Liver (tissue), 9 donors: Measurements from ENCODE around the gene PCSK4. TPM values are rescaled to one million over a fixed set of nuclear protein-coding genes. Genes with fewer than 3 reads are reported as not detected.

Experiments
- DNase-seq: peaks from one replicate; pipeline ENCODE4 v3.0.0-alpha.2; 2017; ENCODE audit warnings: low spot score
- H3K27ac ChIP-seq, 2 donors: one replicate each; pipeline ENCODE4 v1.7.0; 2013; ENCODE audit warnings: inconsistent platforms in 2 of 2, low read length in 2 of 2, control low read depth in 1 of 2, low read depth in 1 of 2, mild to moderate bottlenecking in 1 of 2
- H3K27me3 ChIP-seq, 4 donors: one replicate each; pipeline versions ENCODE4 v1.6.1 to v1.7.0; 2013; ENCODE audit warnings: low read length in 3 of 4, inconsistent platforms in 1 of 4, mild to moderate bottlenecking in 1 of 4, moderate library complexity in 1 of 4; ENCODE audit not compliant: control insufficient read depth in 4 of 4, insufficient read depth in 4 of 4
- H3K36me3 ChIP-seq, 4 donors: one replicate each; pipeline versions ENCODE4 v1.6.1 to v1.7.0; 2013; ENCODE audit warnings: low read length in 3 of 4, mild to moderate bottlenecking in 3 of 4, low read depth in 1 of 4, moderate library complexity in 1 of 4; ENCODE audit not compliant: control insufficient read depth in 4 of 4, insufficient read depth in 3 of 4
- H3K4me1 ChIP-seq, 4 donors: one replicate each; pipeline versions ENCODE4 v1.6.1 to v1.7.0; 2013; ENCODE audit warnings: low read length in 3 of 4, mild to moderate bottlenecking in 3 of 4, moderate library complexity in 1 of 4; ENCODE audit not compliant: control insufficient read depth in 4 of 4, insufficient read depth in 4 of 4
- H3K4me3 ChIP-seq, 3 donors: one replicate each; pipeline versions ENCODE4 v1.6.1 to v1.7.0; 2013; ENCODE audit warnings: low read length in 3 of 3, control low read depth in 1 of 3, low read depth in 1 of 3, mild to moderate bottlenecking in 1 of 3
- H3K9ac ChIP-seq, 2 donors: one replicate each; pipeline ENCODE4 v1.7.0; 2013; ENCODE audit warnings: low read length in 2 of 2, mild to moderate bottlenecking in 2 of 2, moderate library complexity in 2 of 2, control low read depth in 1 of 2, low read depth in 1 of 2
- H3K9me3 ChIP-seq, 4 donors: one replicate each; pipeline versions ENCODE4 v1.6.1 to v1.7.0; 2013; ENCODE audit warnings: low read length in 3 of 4; ENCODE audit not compliant: control insufficient read depth in 4 of 4
- ATF3 ChIP-seq: IDR thresholded peaks from 2 replicates; pipeline ENCODE4 v1.6.1; 2016; ENCODE audit warnings: antibody characterized with exemption
- CTCF ChIP-seq: fragments of 150-350 bp; IDR thresholded peaks from 2 replicates; pipeline ENCODE4 v1.5.1; 2017; ENCODE audit warnings: improper control_type of control experiment, low read depth, low read length; ENCODE audit not compliant: missing input control
- EGR1 ChIP-seq, 2 donors: IDR thresholded peaks; 2 replicates each; pipeline ENCODE4 v1.6.1; 2016 to 2018; ENCODE audit warnings: antibody characterized with exemption in 2 of 2, low read depth in 2 of 2
- FOXA1 ChIP-seq: IDR thresholded peaks from 2 replicates; pipeline ENCODE4 v1.6.1; 2016; ENCODE audit warnings: antibody characterized with exemption
- FOXA2 ChIP-seq: IDR thresholded peaks from 2 replicates; pipeline ENCODE4 v1.6.1; 2016; ENCODE audit warnings: antibody characterized with exemption
- GABPA ChIP-seq, 2 donors: IDR thresholded peaks in 1 of 2; conservative IDR thresholded peaks in 1 of 2; 2 replicates each; pipeline ENCODE4 v1.6.1; 2016; ENCODE audit warnings: antibody characterized with exemption in 2 of 2, mild to moderate bottlenecking in 1 of 2, moderate library complexity in 1 of 2
- HNF4A ChIP-seq, 2 donors: conservative IDR thresholded peaks; 2 replicates each; pipeline ENCODE4 v1.6.1; 2016; ENCODE audit warnings: antibody characterized with exemption in 2 of 2, mild to moderate bottlenecking in 2 of 2
- HNF4G ChIP-seq: IDR thresholded peaks from 2 replicates; pipeline ENCODE4 v1.6.1; 2016; ENCODE audit warnings: antibody characterized with exemption
- JUND ChIP-seq, 2 donors: IDR thresholded peaks; 2 replicates each; pipeline ENCODE4 v1.6.1; 2016; ENCODE audit warnings: antibody characterized with exemption in 2 of 2
- MAX ChIP-seq: IDR thresholded peaks from 2 replicates; pipeline ENCODE4 v1.6.1; 2016; ENCODE audit warnings: antibody characterized with exemption
- NR2F2 ChIP-seq: IDR thresholded peaks from 2 replicates; pipeline ENCODE4 v1.6.1; 2016; ENCODE audit warnings: antibody characterized with exemption
- RAD21 ChIP-seq, 2 donors: IDR thresholded peaks; 2 replicates each; pipeline ENCODE4 v1.6.1; 2016; ENCODE audit warnings: antibody characterized with exemption in 2 of 2, mild to moderate bottlenecking in 2 of 2
- RXRA ChIP-seq, 2 donors: IDR thresholded peaks; 2 replicates each; pipeline ENCODE4 v1.6.1; 2017 to 2018; ENCODE audit warnings: antibody characterized with exemption in 2 of 2, mild to moderate bottlenecking in 1 of 2
- SP1 ChIP-seq: IDR thresholded peaks from 2 replicates; pipeline ENCODE4 v1.6.1; 2018; ENCODE audit warnings: antibody characterized with exemption, mild to moderate bottlenecking
- TAF1 ChIP-seq: conservative IDR thresholded peaks from 2 replicates; pipeline ENCODE4 v1.6.1; 2016; ENCODE audit warnings: antibody characterized with exemption, mild to moderate bottlenecking
- YY1 ChIP-seq: IDR thresholded peaks from 2 replicates; pipeline ENCODE4 v1.6.1; 2016; ENCODE audit warnings: antibody characterized with exemption, mild to moderate bottlenecking
- ZBTB33 ChIP-seq: IDR thresholded peaks from 2 replicates; pipeline ENCODE4 v1.6.1; 2016; ENCODE audit warnings: antibody characterized with exemption
- WGBS: extraction: QIAGEN DNeasy Blood & Tissue Kit; methylation state at CpG from one replicate; pipeline ENCODE4 v1.1.7; 2013; 5-methylcytosine and 5-hydroxymethylcytosine counted together
- polyA plus RNA-seq, 2 donors: library from polyadenylated mRNA; stranded (reverse) in 1 of 2; unstranded in 1 of 2; fragments of 200-250 nt in 1 of 2; fragments of >200 nt in 1 of 2; fragmentation: Nextera tagmentation in 1 of 2; extraction: Ambion mirVana in 1 of 2; gene quantifications; one replicate each; pipeline versions ENCODE4 v1.2.1 to v1.2.3, GENCODE V29; 2013 to 2015
- total RNA-seq, 2 donors: library from RNA; depleted of rRNA; stranded (reverse); fragments of >200 nt; gene quantifications; one replicate each; pipeline ENCODE4 v1.2.3, GENCODE V29; 2014
- TF ChIP-seq, protein P1 (sequence below): IDR thresholded peaks from 2 replicates; pipeline ENCODE4 v1.6.1; 2016; ENCODE audit warnings: antibody characterized with exemption, mild to moderate bottlenecking
- donor health status: healthy.
- donor health status: healthy.
- donor health status: healthy.
- donor health status: healthy.
- donor health status: healthy.

PCSK4 gene
- total and polyA plus RNA-seq, 4 donors, result 0.60 to 2.6 (median 1.9) TPM

DNA sequence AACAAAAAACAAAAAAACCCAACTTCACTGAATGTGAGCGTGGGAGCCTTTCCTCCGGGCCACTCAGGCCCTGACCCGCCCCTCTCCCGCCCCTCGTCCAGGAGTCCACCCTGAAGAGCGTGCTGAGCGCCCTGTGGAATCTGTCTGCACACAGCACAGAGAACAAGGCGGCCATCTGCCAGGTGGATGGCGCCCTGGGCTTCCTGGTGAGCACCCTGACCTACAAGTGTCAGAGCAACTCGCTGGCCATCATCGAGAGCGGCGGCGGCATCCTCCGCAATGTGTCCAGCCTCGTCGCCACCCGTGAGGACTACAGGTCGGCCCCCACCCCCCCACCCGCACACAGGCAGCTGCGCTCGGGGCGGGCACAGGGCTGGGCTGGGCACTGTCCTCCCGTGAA is 28.3 kb downstream of the PCSK4 start:
- no peak for DNase-seq
- TF ChIP-seq SP1, result no peak
- TF ChIP-seq CTCF, result no peak
- no peak for TF ChIP-seq YY1
- no peak for TF ChIP-seq MAX
- no peak for TF ChIP-seq FOXA2
- no peak for TF ChIP-seq ZBTB33
- no peak for TF ChIP-seq JUND (IDR thresholded peaks at IDR 0.05)
- TF ChIP-seq NR2F2, result no peak
- TF ChIP-seq EGR1 (IDR thresholded peaks at IDR 0.05; ENCODE audit: low read depth in 2 of 2), result no peak
- TF ChIP-seq GABPA (IDR thresholded peaks at IDR 0.05 in 1 of 2, conservative IDR thresholded peaks at IDR 0.05 in 1 of 2), result no peak
- no peak for TF ChIP-seq RAD21 (IDR thresholded peaks at IDR 0.05)
- TF ChIP-seq HNF4A (conservative IDR thresholded peaks at IDR 0.05), result no peak
- TF ChIP-seq FOXA1, result no peak
- no peak for TF ChIP-seq TAF1
- TF ChIP-seq RXRA (IDR thresholded peaks at IDR 0.05), result no peak
- no peak for TF ChIP-seq ATF3
- TF ChIP-seq HNF4G, result no peak
- TF ChIP-seq, protein P1, sequence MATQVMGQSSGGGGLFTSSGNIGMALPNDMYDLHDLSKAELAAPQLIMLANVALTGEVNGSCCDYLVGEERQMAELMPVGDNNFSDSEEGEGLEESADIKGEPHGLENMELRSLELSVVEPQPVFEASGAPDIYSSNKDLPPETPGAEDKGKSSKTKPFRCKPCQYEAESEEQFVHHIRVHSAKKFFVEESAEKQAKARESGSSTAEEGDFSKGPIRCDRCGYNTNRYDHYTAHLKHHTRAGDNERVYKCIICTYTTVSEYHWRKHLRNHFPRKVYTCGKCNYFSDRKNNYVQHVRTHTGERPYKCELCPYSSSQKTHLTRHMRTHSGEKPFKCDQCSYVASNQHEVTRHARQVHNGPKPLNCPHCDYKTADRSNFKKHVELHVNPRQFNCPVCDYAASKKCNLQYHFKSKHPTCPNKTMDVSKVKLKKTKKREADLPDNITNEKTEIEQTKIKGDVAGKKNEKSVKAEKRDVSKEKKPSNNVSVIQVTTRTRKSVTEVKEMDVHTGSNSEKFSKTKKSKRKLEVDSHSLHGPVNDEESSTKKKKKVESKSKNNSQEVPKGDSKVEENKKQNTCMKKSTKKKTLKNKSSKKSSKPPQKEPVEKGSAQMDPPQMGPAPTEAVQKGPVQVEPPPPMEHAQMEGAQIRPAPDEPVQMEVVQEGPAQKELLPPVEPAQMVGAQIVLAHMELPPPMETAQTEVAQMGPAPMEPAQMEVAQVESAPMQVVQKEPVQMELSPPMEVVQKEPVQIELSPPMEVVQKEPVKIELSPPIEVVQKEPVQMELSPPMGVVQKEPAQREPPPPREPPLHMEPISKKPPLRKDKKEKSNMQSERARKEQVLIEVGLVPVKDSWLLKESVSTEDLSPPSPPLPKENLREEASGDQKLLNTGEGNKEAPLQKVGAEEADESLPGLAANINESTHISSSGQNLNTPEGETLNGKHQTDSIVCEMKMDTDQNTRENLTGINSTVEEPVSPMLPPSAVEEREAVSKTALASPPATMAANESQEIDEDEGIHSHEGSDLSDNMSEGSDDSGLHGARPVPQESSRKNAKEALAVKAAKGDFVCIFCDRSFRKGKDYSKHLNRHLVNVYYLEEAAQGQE, result no peak
- no peak overlapping the region for H3K9ac ChIP-seq
- H3K27ac ChIP-seq, result no peak overlapping the region
- peaks cover 0 to 5% (median 2%) of the 10 kb centered on the region in 4 donors for H3K27me3 ChIP-seq
- H3K9me3 ChIP-seq, result no peaks in the 10 kb centered on the region
- 95% methylated on average over 24 of the region's 24 CpGs for WGBS
- peaks cover 0 to 14% (median 5%) of the 10 kb centered on the region in 4 donors for H3K4me1 ChIP-seq
- no peaks in the 10 kb centered on the region for H3K36me3 ChIP-seq
- H3K4me3 ChIP-seq, result no peak overlapping the region
